GM12872 (cell line): ENCODE results near the gene PTPRN2.

Source experiments
- CTCF ChIP-seq: IDR thresholded peaks from 3 replicates; pipeline ENCODE4 v1.5.1; 2011; ENCODE audit warnings: low read depth, mild to moderate bottlenecking, low read length, moderate library complexity; ENCODE audit not compliant: insufficient read depth

The PTPRN2 gene

GRCh38 chr7:158329014-158329610 is 258.5 kb downstream of the PTPRN2 start:
- TF ChIP-seq CTCF: no peak

GRCh38 chr7:158328376-158329013 is 259.1 kb downstream of the PTPRN2 start:
- TF ChIP-seq CTCF: no peak

- TF ChIP-seq CTCF: no peak
Measured at GRCh38 chr7:158327571-158328180, 259.9 kb downstream of the PTPRN2 start.

GRCh38 chr7:158327012-158327411 is 260.6 kb downstream of the PTPRN2 start:
- TF ChIP-seq CTCF: no peak

- no peak for TF ChIP-seq CTCF
Measured at GRCh38 chr7:158325530-158326381, 261.9 kb downstream of the PTPRN2 start.

- TF ChIP-seq CTCF: no peak
Measured at GRCh38 chr7:158324397-158325360, 262.9 kb downstream of the PTPRN2 start.
